Measurements from ENCODE around the gene TDRD1. TPM values are rescaled to one million over a fixed set of nuclear protein-coding genes. Genes with fewer than 3 reads are reported as not detected.

TDRD1 gene
- total and polyA plus RNA-seq, 9 of the 15 experiments (the other 6 are each of a cell fraction or from before 2014, with no cell fraction given), result not detected

- TF ChIP-seq HDAC1 (IDR thresholded peaks at IDR 0.05), result no peak
- no peak for TF ChIP-seq HDAC3 (IDR thresholded peaks at IDR 0.05; ENCODE audit: borderline replicate concordance, partially characterized antibody)
- TF ChIP-seq SIRT6 (IDR thresholded peaks at IDR 0.05; ENCODE audit: low read depth, low read length), result no peak
- TF ChIP-seq ATF7 (IDR thresholded peaks at IDR 0.05), result no peak
- no peak for TF ChIP-seq KLF6 (CRISPR knock-in tag; IDR thresholded peaks at IDR 0.05; ENCODE audit: borderline replicate concordance)
- no peak for TF ChIP-seq POLR3G (IDR thresholded peaks at IDR 0.05; ENCODE audit: extremely low read depth, insufficient read length, insufficient replicate concordance)
- no peak for TF ChIP-seq GTF2A2 (tag; IDR thresholded peaks at IDR 0.05)
- TF ChIP-seq FOXA3 (CRISPR knock-in tag; conservative IDR thresholded peaks at IDR 0.05 in 1 of 2, IDR thresholded peaks at IDR 0.05 in 1 of 2), result no peak
- TF ChIP-seq KAT2B (IDR thresholded peaks at IDR 0.05; ENCODE audit: low read depth, low read length), result no peak
- no peak for TF ChIP-seq RNF219 (CRISPR knock-in tag; IDR thresholded peaks at IDR 0.05)
- TF ChIP-seq NEUROD1 (IDR thresholded peaks at IDR 0.05; ENCODE audit: borderline replicate concordance, low read depth, low read length, partially characterized antibody), result no peak
- TF ChIP-seq NCOA2 (IDR thresholded peaks at IDR 0.05; ENCODE audit: partially characterized antibody in 2 of 2), result no peak
- no peak for TF ChIP-seq U2AF1 (optimal IDR thresholded peaks at IDR 0.05; ENCODE audit: low read depth, low read length)
- no peak for TF ChIP-seq WHSC1 (IDR thresholded peaks at IDR 0.05; ENCODE audit: low read length)
These were observed 33.0 kb downstream of the TDRD1 start (continued) for GRCh38 chr10:114212153-114212552.
